Measurements from ENCODE around the gene CES5A. TPM values are rescaled to one million over a fixed set of nuclear protein-coding genes. Genes with fewer than 3 reads are reported as not detected.

The CES5A gene
- total RNA-seq, 1 experiment from 2014 or later = not detected

GRCh38 chr16:55856950-55857349 is 18.2 kb downstream of the CES5A start:
- H3K27ac Mint-ChIP-seq (ENCODE audit: unreplicated experiment) = no peak overlapping the region
- Histone ChIP-seq H3K4me1 (no peaks in the 10 kb centered on the region), H3K36me3 (ENCODE audit: control insufficient read depth, insufficient read depth, low read length) (no peaks in the 10 kb centered on the region), H3K9me3 (no peaks in the 10 kb centered on the region), H3K27me3 (replicated peaks; ENCODE audit: control insufficient read depth, insufficient read depth, low read length) (no peaks in the 10 kb centered on the region), H3K4me3 (ENCODE audit: low read depth, low read length) (no peak overlapping the region)
- DNase-seq = no peak
- ChIA-PET POLR2A (no interaction called here), CTCF (no interaction called here)
- no peaks in the 10 kb centered on the region for H3K9me3 Mint-ChIP-seq (ENCODE audit: unreplicated experiment)
- no TSS peak for BruUV-seq (replicated peaks)
- H3K27me3 Mint-ChIP-seq (ENCODE audit: insufficient read depth, unreplicated experiment) = peaks cover 27% of the 10 kb centered on the region
- no peaks in the 10 kb centered on the region for H3K36me3 Mint-ChIP-seq (ENCODE audit: insufficient read depth, unreplicated experiment)
- no peaks in the 10 kb centered on the region for H3K4me1 Mint-ChIP-seq (ENCODE audit: low read depth, unreplicated experiment)
- no peak overlapping the region for H3K4me3 Mint-ChIP-seq (ENCODE audit: unreplicated experiment)
- TF ChIP-seq CTCF (IDR thresholded peaks at IDR 0.05; ENCODE audit: insufficient read depth in 1 of 2, low read depth in 1 of 2, low read length in 1 of 2, severe bottlenecking in 1 of 2, unreplicated experiment in 1 of 2) = no peak
- intact Hi-C loops (cut with micrococcal nuclease; ENCODE audit: unreplicated experiment) = no loop called here

GRCh38 chr16:55853114-55853513 is 22.1 kb downstream of the CES5A start:
- Mint-ChIP-seq H3K36me3 (ENCODE audit: insufficient read depth, unreplicated experiment) (no peaks in the 10 kb centered on the region), H3K4me3 (ENCODE audit: unreplicated experiment) (no peak overlapping the region), H3K27me3 (ENCODE audit: insufficient read depth, unreplicated experiment) (peaks cover 24% of the 10 kb centered on the region), H3K4me1 (ENCODE audit: low read depth, unreplicated experiment) (no peaks in the 10 kb centered on the region), H3K27ac (ENCODE audit: unreplicated experiment) (no peak overlapping the region), H3K9me3 (ENCODE audit: unreplicated experiment) (no peaks in the 10 kb centered on the region)
- intact Hi-C loops (cut with micrococcal nuclease; ENCODE audit: unreplicated experiment) = no loop called here
- H3K36me3 ChIP-seq (ENCODE audit: control insufficient read depth, insufficient read depth, low read length) = no peaks in the 10 kb centered on the region
- peaks cover 1% of the 10 kb centered on the region for H3K27me3 ChIP-seq (replicated peaks; ENCODE audit: control insufficient read depth, insufficient read depth, low read length)
- no peak for TF ChIP-seq CTCF (IDR thresholded peaks at IDR 0.05; ENCODE audit: insufficient read depth in 1 of 2, low read depth in 1 of 2, low read length in 1 of 2, severe bottlenecking in 1 of 2, unreplicated experiment in 1 of 2)
- no peak for DNase-seq
- BruUV-seq (replicated peaks) = no TSS peak
- ChIA-PET POLR2A (no interaction called here), CTCF (no interaction called here)
- no peak overlapping the region for H3K4me3 ChIP-seq (ENCODE audit: low read depth, low read length)
- H3K4me1 ChIP-seq = no peaks in the 10 kb centered on the region
- no peaks in the 10 kb centered on the region for H3K9me3 ChIP-seq

- Mint-ChIP-seq H3K9me3 (ENCODE audit: unreplicated experiment) (no peaks in the 10 kb centered on the region), H3K36me3 (ENCODE audit: insufficient read depth, unreplicated experiment) (no peaks in the 10 kb centered on the region), H3K4me3 (ENCODE audit: unreplicated experiment) (no peak overlapping the region), H3K27ac (ENCODE audit: unreplicated experiment) (no peak overlapping the region), H3K27me3 (ENCODE audit: insufficient read depth, unreplicated experiment) (peaks cover 22% of the 10 kb centered on the region), H3K4me1 (ENCODE audit: low read depth, unreplicated experiment) (no peaks in the 10 kb centered on the region)
- ChIA-PET POLR2A (no interaction called here), CTCF (no interaction called here)
- DNase-seq = no peak
- TF ChIP-seq CTCF (IDR thresholded peaks at IDR 0.05; ENCODE audit: insufficient read depth in 1 of 2, low read depth in 1 of 2, low read length in 1 of 2, severe bottlenecking in 1 of 2, unreplicated experiment in 1 of 2) = no peak
- Histone ChIP-seq H3K27me3 (replicated peaks; ENCODE audit: control insufficient read depth, insufficient read depth, low read length) (peaks cover 1% of the 10 kb centered on the region), H3K4me1 (no peaks in the 10 kb centered on the region), H3K9me3 (no peaks in the 10 kb centered on the region), H3K4me3 (ENCODE audit: low read depth, low read length) (no peak overlapping the region), H3K36me3 (ENCODE audit: control insufficient read depth, insufficient read depth, low read length) (no peaks in the 10 kb centered on the region)
- BruUV-seq (replicated peaks) = no TSS peak
- intact Hi-C loops (cut with micrococcal nuclease; ENCODE audit: unreplicated experiment) = no loop called here
Observed at GRCh38 chr16:55849536-55849935, 25.6 kb downstream of the CES5A start.
